Astrocyte of the cerebellum (primary cell): ENCODE data around the gene ANXA9.

Source experiments
- DNase-seq: peaks from one replicate; pipeline ENCODE4 v3.0.0-alpha.2; 2011; ENCODE audit warnings: low read depth
- H3K4me3 ChIP-seq: 2 replicates; pipeline ENCODE4 v1.5.1; 2011; ENCODE audit warnings: mild to moderate bottlenecking, low read depth, low read length, moderate library complexity
- CTCF ChIP-seq: IDR thresholded peaks from 2 replicates; pipeline ENCODE4 v1.5.1; 2012; ENCODE audit warnings: low read length, low read depth, moderate library complexity, mild to moderate bottlenecking; ENCODE audit errors: missing control alignments
- in situ Hi-C: cut with HindIII; loops from 2 replicates; pipeline ENCODE4 v1.10.0; 2017; ENCODE audit warnings: low sequenced_read_pairs

Gene ANXA9

GRCh38 chr1:151036356-151036755 lies 54.3 kb downstream of the ANXA9 start, which contains the start of gene BNIPL:
Gene BNIPL (plus strand): TSS chr1:151036586. CDS start chr1:151036726, 140 bp downstream.
- in situ Hi-C loops, result no loop called here
- TF ChIP-seq CTCF, result no peak
- no peak for DNase-seq
- no peak within 1 kb of the TSS for H3K4me3 ChIP-seq

DNA sequence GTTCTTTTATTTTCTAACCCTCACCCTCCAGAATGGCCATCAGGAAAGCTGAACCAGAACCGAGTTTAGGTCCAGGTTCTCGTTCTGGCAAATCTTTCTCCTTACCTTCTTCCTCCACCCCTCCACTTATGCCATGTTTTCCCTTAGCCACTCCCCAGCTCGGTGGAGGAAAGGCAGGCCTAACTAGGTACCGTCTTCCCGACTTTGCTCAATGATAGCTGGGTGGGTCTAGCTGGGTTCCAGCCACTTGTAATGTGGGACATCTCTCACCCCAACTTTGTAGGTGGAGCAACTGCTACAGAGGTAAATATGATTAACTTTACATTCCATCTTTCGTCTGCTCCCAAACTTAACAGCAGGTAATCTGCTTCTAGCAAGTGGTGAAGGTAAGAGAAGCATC lies 54.9 kb downstream of the ANXA9 start:
- no peak for DNase-seq
- in situ Hi-C loops, result no loop called here
- no peak for TF ChIP-seq CTCF
- no peak overlapping the region for H3K4me3 ChIP-seq

- DNase-seq, result no peak
- in situ Hi-C loops, result no loop called here
Observed at GRCh38 chr1:151039521-151039920, 57.4 kb downstream of the ANXA9 start.

DNA sequence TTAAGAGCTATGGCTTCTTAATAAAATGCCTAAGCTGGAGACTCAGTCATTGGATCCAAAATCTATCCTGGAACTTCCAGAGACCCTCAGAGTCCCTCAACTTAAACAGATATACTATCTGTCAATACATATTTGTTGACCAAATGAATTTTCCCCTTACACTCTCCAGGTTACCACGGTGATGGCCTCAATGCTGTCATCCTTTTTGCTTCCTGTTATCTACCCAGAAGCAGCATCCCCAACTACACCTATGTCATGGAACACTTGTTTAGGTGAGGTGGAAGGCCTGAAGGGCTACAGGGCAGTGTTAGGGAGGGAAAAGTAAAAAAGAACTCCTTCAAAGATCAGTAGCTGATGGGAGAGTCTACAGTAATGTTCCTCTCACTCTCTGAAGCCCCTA lies 61.1 kb downstream of the ANXA9 start:
- in situ Hi-C loops, result no loop called here
- no peak for TF ChIP-seq CTCF
- no peak overlapping the region for H3K4me3 ChIP-seq
- DNase-seq, result no peak

More at GRCh38 chr1:151039521-151039920, 57.4 kb downstream of the ANXA9 start:
- no peak for TF ChIP-seq CTCF
- no peak overlapping the region for H3K4me3 ChIP-seq
